ENCODE results near the gene NEK9.

- TF ChIP-seq CTCF (IDR thresholded peaks at IDR 0.05; ENCODE audit: poor library complexity, severe bottlenecking) (no peak), RAD21 (conservative IDR thresholded peaks at IDR 0.05) (no peak), EP300 (conservative IDR thresholded peaks at IDR 0.05; ENCODE audit: poor library complexity, severe bottlenecking) (no peak), POLR2AphosphoS5 (IDR thresholded peaks at IDR 0.05) (no peak), TAF1 (IDR thresholded peaks at IDR 0.05; ENCODE audit: low read depth) (no peak), EZH2 (IDR thresholded peaks at IDR 0.05; ENCODE audit: borderline replicate concordance, insufficient read depth, low read length, poor library complexity, severe bottlenecking) (no peak), MXI1 (conservative IDR thresholded peaks at IDR 0.05; ENCODE audit: poor library complexity, severe bottlenecking) (no peak), REST (IDR thresholded peaks at IDR 0.05; ENCODE audit: borderline replicate concordance) (no peak)
Observed at GRCh38 chr14:75098682-75099081, 28.2 kb downstream of the NEK9 start.

All from neural cell (in vitro differentiated cells).